Gastroesophageal sphincter (tissue), 4 donors: Measurements from ENCODE around the gene MIX23. TPM values are rescaled to one million over a fixed set of nuclear protein-coding genes. Genes with fewer than 3 reads are reported as not detected.

ENCODE experiments used
- ATAC-seq: fragments of 150-250 bp; one replicate; pipeline ENCODE4 v1.9.1; 2016; ENCODE audit warnings: mild to moderate bottlenecking, moderate library complexity
- H3K27ac ChIP-seq, 4 donors: fragments of 200-600 bp; sonication (generic) in 3 of 4; 1 replicate in 3 of 4; 2 replicates in 1 of 4; pipeline ENCODE4 v1.5.1; 2016 to 2019
- H3K27me3 ChIP-seq: fragments of 200-600 bp; sonication (generic); one replicate; pipeline ENCODE4 v1.5.1; 2019
- H3K36me3 ChIP-seq, 2 donors: fragments of 200-600 bp; sonication (generic); one replicate each; pipeline ENCODE4 v1.5.1; 2019; ENCODE audit warnings: control low read depth in 1 of 2
- H3K4me1 ChIP-seq, 3 donors: fragments of 200-600 bp; sonication (generic); 1 replicate in 2 of 3; 2 replicates in 1 of 3; pipeline ENCODE4 v1.5.1; 2016 to 2019; ENCODE audit warnings: control low read depth in 2 of 3
- H3K4me3 ChIP-seq, 2 donors: fragments of 200-600 bp; sonication (generic); one replicate each; pipeline ENCODE4 v1.5.1; 2019; ENCODE audit warnings: mild to moderate bottlenecking in 1 of 2, moderate library complexity in 1 of 2
- H3K9me3 ChIP-seq, 3 donors: fragments of 200-600 bp; sonication (generic); one replicate each; pipeline ENCODE4 v1.5.1; 2017 to 2019; ENCODE audit warnings: control low read depth in 2 of 3
- CTCF ChIP-seq, 4 experiments: fragments of 200-600 bp in 2 of 4; fragments of 450-650 bp in 2 of 4; sonication (generic) in 1 of 4; IDR thresholded peaks; one replicate each; pipeline ENCODE4 v1.5.1; 2017 to 2019; ENCODE audit warnings: antibody characterized with exemption in 4 of 4, mild to moderate bottlenecking in 2 of 4, moderate library complexity in 2 of 4
- EP300 ChIP-seq: sonication (generic); formaldehyde crosslinking; IDR thresholded peaks from one replicate; pipeline ENCODE4 v1.6.1; 2017; ENCODE audit warnings: antibody characterized with exemption, mild to moderate bottlenecking
- POLR2A ChIP-seq, 2 donors: fragments of 450-650 bp; IDR thresholded peaks; one replicate each; pipeline ENCODE4 v1.6.1; 2017; ENCODE audit warnings: antibody characterized with exemption in 2 of 2, mild to moderate bottlenecking in 2 of 2, moderate library complexity in 1 of 2
- POLR2AphosphoS5 ChIP-seq: sonication (generic); formaldehyde crosslinking; IDR thresholded peaks from one replicate; pipeline ENCODE4 v1.6.1; 2017; ENCODE audit warnings: antibody characterized with exemption
- WGBS, 2 donors: methylation state at CpG; one replicate each; pipeline ENCODE4 v1.1.5; 2018; ENCODE audit warnings: low coverage in 1 of 2; 5-methylcytosine and 5-hydroxymethylcytosine counted together
- total RNA-seq, 4 donors: library from RNA; depleted of rRNA; stranded (reverse); fragments of >200 nt; gene quantifications; one replicate each; pipeline ENCODE4 v1.1.0, GENCODE V29; 2016

MIX23 gene
- total RNA-seq, 4 donors from 2014 or later: 8.2 to 23.8 (median 16.1) TPM

DNA sequence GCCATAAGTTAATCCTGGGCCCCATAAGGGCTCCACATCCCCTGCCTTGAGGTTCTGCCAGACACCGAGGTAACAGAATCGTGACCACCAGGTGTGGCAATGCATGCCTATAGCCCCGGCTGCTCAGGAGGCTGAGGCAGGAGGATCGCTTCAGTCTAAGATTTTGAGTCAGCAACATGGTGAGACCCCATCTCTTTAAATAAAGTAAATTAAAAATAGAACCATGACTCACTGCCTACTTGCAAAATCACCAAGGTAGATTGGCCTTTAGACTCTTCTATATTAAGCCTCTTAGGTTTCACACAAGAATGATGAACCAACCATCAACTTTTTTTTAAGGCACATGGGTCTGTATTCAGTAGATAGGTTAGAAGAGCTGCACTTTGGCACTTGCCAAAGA, 23.2 kb upstream of the MIX23 start:
- no peak for ATAC-seq
- no peak overlapping the region for H3K27ac ChIP-seq
- TF ChIP-seq POLR2AphosphoS5 (no peak), EP300 (no peak), POLR2A (IDR thresholded peaks at IDR 0.05) (no peak), CTCF (IDR thresholded peaks at IDR 0.05) (no peak)
- 94 to 98% methylated on average over 2 to 4 of the region's 4 CpGs for WGBS, 2 donors
- H3K36me3 ChIP-seq: peaks cover 10 to 88% of the 10 kb centered on the region in 2 donors
- no peaks in the 10 kb centered on the region for H3K9me3 ChIP-seq
- no peaks in the 10 kb centered on the region for H3K4me1 ChIP-seq
- H3K4me3 ChIP-seq: no peak overlapping the region
- H3K27me3 ChIP-seq: no peaks in the 10 kb centered on the region

- WGBS, 2 donors: 79 to 100% methylated on average over 2 to 3 of the region's 3 CpGs
- Histone ChIP-seq H3K27me3 (no peaks in the 10 kb centered on the region), H3K4me3 (no peak overlapping the region), H3K9me3 (no peaks in the 10 kb centered on the region), H3K4me1 (no peaks in the 10 kb centered on the region), H3K36me3 (peaks cover 10 to 76% of the 10 kb centered on the region in 2 donors), H3K27ac (no peak overlapping the region)
- no peak for ATAC-seq
- no peak for TF ChIP-seq EP300
- no peak for TF ChIP-seq POLR2AphosphoS5
These were observed 22.0 kb upstream of the MIX23 start for GRCh38 chr3:122405015-122405414.

GRCh38 chr3:122403489-122403888, 20.5 kb upstream of the MIX23 start:
- no peak for ATAC-seq
- Histone ChIP-seq H3K4me3 (no peak overlapping the region), H3K9me3 (no peaks in the 10 kb centered on the region), H3K4me1 (no peaks in the 10 kb centered on the region), H3K27me3 (no peaks in the 10 kb centered on the region), H3K36me3 (peaks cover 10 to 61% of the 10 kb centered on the region in 2 donors), H3K27ac (no peak overlapping the region)
- WGBS, 2 donors: 57 to 63% methylated on average over 6 of the region's 6 CpGs
- TF ChIP-seq POLR2A (IDR thresholded peaks at IDR 0.05) (no peak), EP300 (no peak), POLR2AphosphoS5 (no peak), CTCF (IDR thresholded peaks at IDR 0.05) (no peak)

- H3K27ac ChIP-seq: no peak overlapping the region
These were observed 15.9 kb upstream of the MIX23 start for GRCh38 chr3:122398920-122399319.

DNA sequence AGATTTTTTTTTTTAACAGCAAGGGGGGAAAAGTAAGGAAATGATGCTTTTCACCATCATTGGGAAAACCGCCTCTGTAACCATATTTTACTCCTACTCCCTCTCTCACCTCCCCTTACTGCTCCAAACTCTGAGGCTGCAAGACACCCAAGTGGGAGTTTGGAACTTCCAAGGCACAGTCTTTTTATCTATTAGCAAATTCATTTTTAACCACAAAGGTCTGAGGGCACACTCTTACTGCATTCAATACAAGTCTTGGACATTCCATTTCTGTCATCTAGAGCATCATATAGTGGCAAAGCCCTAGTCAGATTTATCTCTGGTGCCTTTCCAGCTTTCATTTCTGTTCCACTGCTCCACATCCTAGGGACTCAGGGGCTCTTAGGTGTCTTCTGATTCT, 14.2 kb upstream of the MIX23 start:
- H3K4me1 ChIP-seq: peaks cover 0 to 14% (median 5%) of the 10 kb centered on the region in 3 donors
- H3K36me3 ChIP-seq: peaks cover 0 to 12% of the 10 kb centered on the region in 2 donors
- H3K27me3 ChIP-seq: no peaks in the 10 kb centered on the region
- 89 to 100% methylated on average over 1 of the region's 1 CpG for WGBS, 2 donors
- no peak for ATAC-seq
- no peak for TF ChIP-seq POLR2AphosphoS5
- no peak for TF ChIP-seq CTCF (IDR thresholded peaks at IDR 0.05)
- TF ChIP-seq POLR2A (IDR thresholded peaks at IDR 0.05): no peak
- no peak for TF ChIP-seq EP300
- no peaks in the 10 kb centered on the region for H3K9me3 ChIP-seq
- H3K27ac ChIP-seq: no peak overlapping the region
- no peak overlapping the region for H3K4me3 ChIP-seq

More at GRCh38 chr3:122398920-122399319, 15.9 kb upstream of the MIX23 start:
- peaks cover 0 to 21% of the 10 kb centered on the region in 2 donors for H3K36me3 ChIP-seq
- no peaks in the 10 kb centered on the region for H3K4me1 ChIP-seq
- no peaks in the 10 kb centered on the region for H3K27me3 ChIP-seq
- no peak overlapping the region for H3K4me3 ChIP-seq
- H3K9me3 ChIP-seq: no peaks in the 10 kb centered on the region
- no peak for ATAC-seq
- 98 to 100% methylated on average over 2 of the region's 2 CpGs for WGBS, 2 donors
- no peak for TF ChIP-seq POLR2AphosphoS5
- TF ChIP-seq POLR2A (IDR thresholded peaks at IDR 0.05): no peak
- no peak for TF ChIP-seq EP300
- TF ChIP-seq CTCF (IDR thresholded peaks at IDR 0.05): no peak
